HG02763 (cell line): ENCODE data around the gene TAF1A.

ENCODE experiments used
- ATAC-seq: cut with Tn5 transposase; IDR thresholded peaks from one replicate; pipeline ENCODE4 v1.9.1; 2021; ENCODE audit warnings: mild to moderate bottlenecking, moderate library complexity; ENCODE audit not compliant: unreplicated experiment

Gene TAF1A

GRCh38 chr1:222539951-222540597 lies 49.7 kb downstream of the TAF1A start:
- no peak for ATAC-seq

- no peak for ATAC-seq
These were observed 54.3 kb downstream of the TAF1A start for GRCh38 chr1:222535455-222535854.

- ATAC-seq, result no peak
These were observed 58.9 kb downstream of the TAF1A start for GRCh38 chr1:222530852-222531251.

GRCh38 chr1:222529916-222530315 lies 59.8 kb downstream of the TAF1A start:
- ATAC-seq, result no peak

- ATAC-seq, result no peak
These were observed 60.6 kb downstream of the TAF1A start for GRCh38 chr1:222529181-222529580.

- ATAC-seq, result no peak
These were observed 63.8 kb downstream of the TAF1A start for GRCh38 chr1:222525951-222526350.

- ATAC-seq, result no peak
These were observed 65.9 kb downstream of the TAF1A start for GRCh38 chr1:222523852-222524251.

GRCh38 chr1:222522105-222522915 lies 67.4 kb downstream of the TAF1A start:
- no peak for ATAC-seq

- ATAC-seq, result no peak
These were observed 68.2 kb downstream of the TAF1A start for GRCh38 chr1:222521299-222522104.
